ENCODE measurements around the gene NAA20. TPM values are rescaled to one million over a fixed set of nuclear protein-coding genes. Genes with fewer than 3 reads are reported as not detected.

NAA20 gene
- total RNA-seq, 4 donors from 2014 or later, result 18.1 to 27.2 (median 20.8) TPM

- TF ChIP-seq POLR2A (IDR thresholded peaks at IDR 0.05) (no peak), CTCF (IDR thresholded peaks at IDR 0.05) (no peak), EP300 (IDR thresholded peaks at IDR 0.05) (no peak)
- Histone ChIP-seq H3K9me3 (no peaks in the 10 kb centered on the region), H3K4me1 (no peaks in the 10 kb centered on the region), H3K27ac (no peak overlapping the region), H3K27me3 (no peaks in the 10 kb centered on the region), H3K36me3 (no peaks in the 10 kb centered on the region), H3K4me3 (no peak overlapping the region)
- 83 to 90% methylated on average over 1 of the region's 1 CpG for WGBS, 2 donors
- DNase-seq (ENCODE audit: low spot score in 2 of 2), result no peak
Measured at GRCh38 chr20:20065361-20065760, 48.2 kb downstream of the NAA20 start.

GRCh38 chr20:20070871-20071726 lies 53.9 kb downstream of the NAA20 start:
- no peak overlapping the region for H3K27ac ChIP-seq
- WGBS, 2 donors, result 64% methylated on average over 10 of the region's 10 CpGs
- no peaks in the 10 kb centered on the region for H3K27me3 ChIP-seq
- H3K4me3 ChIP-seq, result no peak overlapping the region
- no peaks in the 10 kb centered on the region for H3K9me3 ChIP-seq
- no peak for DNase-seq (ENCODE audit: low spot score in 2 of 2)
- H3K36me3 ChIP-seq, result no peaks in the 10 kb centered on the region
- no peaks in the 10 kb centered on the region for H3K4me1 ChIP-seq
- TF ChIP-seq EP300 (IDR thresholded peaks at IDR 0.05) (no peak), POLR2A (IDR thresholded peaks at IDR 0.05) (no peak), CTCF (IDR thresholded peaks at IDR 0.05) (no peak)

- TF ChIP-seq EP300 (IDR thresholded peaks at IDR 0.05), result no peak
- TF ChIP-seq CTCF (IDR thresholded peaks at IDR 0.05), result no peak
- TF ChIP-seq POLR2A (IDR thresholded peaks at IDR 0.05), result no peak
- H3K36me3 ChIP-seq, result no peaks in the 10 kb centered on the region
Measured at GRCh38 chr20:20073801-20074371, 56.7 kb downstream of the NAA20 start.

GRCh38 chr20:20075032-20075431 lies 57.9 kb downstream of the NAA20 start:
- Histone ChIP-seq H3K9me3 (no peaks in the 10 kb centered on the region), H3K4me1 (no peaks in the 10 kb centered on the region), H3K27me3 (no peaks in the 10 kb centered on the region), H3K36me3 (no peaks in the 10 kb centered on the region), H3K4me3 (no peak overlapping the region), H3K27ac (no peak overlapping the region)
- no peak for TF ChIP-seq CTCF (IDR thresholded peaks at IDR 0.05)
- no peak for TF ChIP-seq EP300 (IDR thresholded peaks at IDR 0.05)
- no peak for TF ChIP-seq POLR2A (IDR thresholded peaks at IDR 0.05)
- 79 to 85% methylated on average over 4 of the region's 4 CpGs for WGBS, 2 donors
- DNase-seq (ENCODE audit: low spot score in 2 of 2), result no peak

More at GRCh38 chr20:20073801-20074371, 56.7 kb downstream of the NAA20 start:
- H3K4me1 ChIP-seq, result no peaks in the 10 kb centered on the region
- no peaks in the 10 kb centered on the region for H3K9me3 ChIP-seq
- DNase-seq (ENCODE audit: low spot score in 2 of 2), result no peak
- H3K4me3 ChIP-seq, result no peak overlapping the region
- 58 to 60% methylated on average over 15 of the region's 15 CpGs for WGBS, 2 donors
- H3K27ac ChIP-seq, result no peak overlapping the region
- no peaks in the 10 kb centered on the region for H3K27me3 ChIP-seq

All from tibial nerve (tissue), 4 donors.